H1 (cell line): ENCODE data around the gene PALM. TPM values are rescaled to one million over a fixed set of nuclear protein-coding genes. Genes with fewer than 3 reads are reported as not detected.

Source experiments
- CTCF ChIA-PET: fragments of 300-600 bp; sonication (Branson Sonifier 250); formaldehyde crosslinking; loops from one replicate; lab custom pipeline; 2021; ENCODE audit not compliant: partially characterized antibody; lab: Charles Lee
- POLR2A ChIA-PET: fragments of 300-600 bp; sonication (Branson Sonifier 250); formaldehyde crosslinking; loops from one replicate; lab custom pipeline; 2021; ENCODE audit warnings: inconsistent platforms; ENCODE audit not compliant: partially characterized antibody; lab: Charles Lee
- DNase-seq, 2 experiments: peaks; one replicate each; pipeline versions ENCODE4 v3.0.0 to v3.0.0-alpha.2; 2010 to 2022; ENCODE audit warnings: low spot score in 2 of 2, low read depth in 1 of 2, mixed read lengths in 1 of 2
- FAIRE-seq: peaks from 2 replicates; lab custom pipeline; 2011; peaks lifted over from hg19 to GRCh38; lab: Jason Lieb, UNC
- H2AFZ ChIP-seq: 2 replicates; pipeline ENCODE4 v1.8.1; 2012; ENCODE audit warnings: low read length, inconsistent platforms
- H2AK5ac ChIP-seq: 2 replicates; pipeline ENCODE4 v1.6.1; 2013; ENCODE audit warnings: low read depth, low read length
- H2BK120ac ChIP-seq: replicated peaks from 2 replicates; pipeline ENCODE3; 2013; ENCODE audit warnings: low read depth, low read length, inconsistent platforms
- H2BK12ac ChIP-seq: 2 replicates; pipeline ENCODE4 v1.6.1; 2013; ENCODE audit warnings: low read depth, low read length
- H2BK15ac ChIP-seq: 2 replicates; pipeline ENCODE4 v1.6.1; 2013; ENCODE audit warnings: low read length
- H2BK20ac ChIP-seq: 2 replicates; pipeline ENCODE4 v1.6.1; 2013; ENCODE audit warnings: low read length
- H2BK5ac ChIP-seq: 2 replicates; pipeline ENCODE4 v1.6.1; 2013; ENCODE audit warnings: low read depth, low read length
- H3K14ac ChIP-seq: 2 replicates; pipeline ENCODE4 v1.6.1; 2013; ENCODE audit warnings: inconsistent platforms; ENCODE audit not compliant: insufficient read length
- H3K18ac ChIP-seq: 2 replicates; pipeline ENCODE4 v1.6.1; 2013; ENCODE audit warnings: low read length; ENCODE audit errors: extremely low read depth
- H3K23ac ChIP-seq: 2 replicates; pipeline ENCODE4 v1.6.1; 2013; ENCODE audit warnings: inconsistent platforms; ENCODE audit not compliant: insufficient read length
- H3K23me2 ChIP-seq: 2 replicates; pipeline ENCODE4 v1.6.1; 2013; ENCODE audit warnings: low read depth, low read length
- H3K27ac ChIP-seq: 2 replicates; pipeline ENCODE4 v1.6.1; 2011; ENCODE audit warnings: low read depth, low read length, inconsistent platforms
- H3K27me3 ChIP-seq, 4 experiments: replicated peaks in 1 of 4; 1 replicate in 1 of 4; 2 replicates in 3 of 4; pipeline versions ENCODE4 v1.6.1 to v1.8.1; 2011 to 2013; ENCODE audit warnings: low read length in 3 of 4, mild to moderate bottlenecking in 3 of 4, inconsistent platforms in 2 of 4, mixed read lengths in 2 of 4, moderate library complexity in 1 of 4; ENCODE audit not compliant: control insufficient read depth in 3 of 4, insufficient read depth in 3 of 4; ENCODE audit errors: extremely low read depth in 1 of 4
- H3K36me3 ChIP-seq, 4 experiments: 2 replicates each; pipeline versions ENCODE4 v1.6.1 to v1.8.1; 2011 to 2013; ENCODE audit warnings: mild to moderate bottlenecking in 4 of 4, low read length in 3 of 4, moderate library complexity in 2 of 4, control low read depth in 1 of 4, inconsistent platforms in 1 of 4; ENCODE audit not compliant: insufficient read depth in 4 of 4, control insufficient read depth in 2 of 4
- H3K4ac ChIP-seq: replicated peaks from 2 replicates; pipeline ENCODE3; 2013; ENCODE audit warnings: low read length, low read depth, mixed read lengths, inconsistent platforms; ENCODE audit not compliant: insufficient read length
- H3K4me1 ChIP-seq, 4 experiments: replicated peaks in 1 of 4; 1 replicate in 1 of 4; 2 replicates in 3 of 4; pipeline versions ENCODE4 v1.6.1 to v1.8.1; 2011 to 2013; ENCODE audit warnings: low read length in 3 of 4, inconsistent platforms in 2 of 4, mixed read lengths in 1 of 4; ENCODE audit not compliant: insufficient read depth in 4 of 4, control insufficient read depth in 3 of 4
- H3K4me2 ChIP-seq, 2 experiments: 2 replicates each; pipeline versions ENCODE4 v1.6.1 to v1.8.1; 2011 to 2013; ENCODE audit warnings: low read depth in 2 of 2, low read length in 2 of 2, control low read depth in 1 of 2, inconsistent platforms in 1 of 2, mild to moderate bottlenecking in 1 of 2; ENCODE audit not compliant: insufficient read depth in 1 of 2
- H3K4me3 ChIP-seq, 4 experiments: fragments of 200-600, 300-600 bp in 1 of 4; sonication (generic), shearing (Covaris generic), sonication (Bioruptor Twin) in 1 of 4; 2 replicates each; pipeline versions ENCODE4 v1.5.1 to v1.8.1; 2011 to 2016; ENCODE audit warnings: low read length in 4 of 4, low read depth in 3 of 4, control low read depth in 2 of 4, inconsistent platforms in 2 of 4, mild to moderate bottlenecking in 2 of 4, mixed read lengths in 1 of 4, moderate library complexity in 1 of 4; ENCODE audit not compliant: insufficient read depth in 2 of 4; ENCODE audit errors: extremely low read depth in 1 of 4
- H3K56ac ChIP-seq: replicated peaks from 2 replicates; pipeline ENCODE3; 2013; ENCODE audit warnings: low read depth, mild to moderate bottlenecking, mixed read lengths, low read length, inconsistent platforms; ENCODE audit not compliant: insufficient read length
- H3K79me1 ChIP-seq: 2 replicates; pipeline ENCODE4 v1.6.1; 2013; ENCODE audit warnings: low read depth, low read length, control low read depth
- H3K79me2 ChIP-seq, 2 experiments: 2 replicates each; pipeline versions ENCODE4 v1.6.1 to v1.8.1; 2012 to 2013; ENCODE audit warnings: low read length in 2 of 2, mild to moderate bottlenecking in 2 of 2, inconsistent platforms in 1 of 2; ENCODE audit not compliant: insufficient read depth in 2 of 2, control insufficient read depth in 1 of 2
- H3K9ac ChIP-seq, 4 experiments: replicated peaks in 1 of 4; 1 replicate in 1 of 4; 2 replicates in 3 of 4; pipeline versions ENCODE4 v1.6.1 to v1.8.1; 2011 to 2013; ENCODE audit warnings: low read depth in 3 of 4, low read length in 3 of 4, control low read depth in 2 of 4, mild to moderate bottlenecking in 2 of 4, moderate library complexity in 2 of 4, inconsistent platforms in 1 of 4; ENCODE audit errors: extremely low read depth in 1 of 4
- H3K9me3 ChIP-seq, 2 experiments: 2 replicates each; pipeline versions ENCODE4 v1.6.1 to v1.8.1; 2012 to 2013; ENCODE audit warnings: mild to moderate bottlenecking in 2 of 2, moderate library complexity in 2 of 2, control low read depth in 1 of 2, inconsistent platforms in 1 of 2, low read depth in 1 of 2, low read length in 1 of 2, mixed read lengths in 1 of 2; ENCODE audit not compliant: insufficient read depth in 2 of 2
- H4K20me1 ChIP-seq, 2 experiments: replicated peaks in 1 of 2; 2 replicates each; pipeline versions ENCODE3 to v1.8.1; 2011 to 2013; ENCODE audit warnings: inconsistent platforms in 2 of 2, low read length in 2 of 2, mild to moderate bottlenecking in 1 of 2; ENCODE audit not compliant: insufficient read depth in 2 of 2, control insufficient read depth in 1 of 2
- H4K5ac ChIP-seq: 2 replicates; pipeline ENCODE4 v1.6.1; 2013; ENCODE audit warnings: low read length, low read depth, mixed read lengths, inconsistent platforms; ENCODE audit not compliant: insufficient read length
- H4K8ac ChIP-seq: 2 replicates; pipeline ENCODE4 v1.8.0; 2013; ENCODE audit warnings: mild to moderate bottlenecking, moderate library complexity, low read length, inconsistent platforms; ENCODE audit not compliant: insufficient read depth; ENCODE audit errors: extremely low read depth
- H4K91ac ChIP-seq: replicated peaks from 2 replicates; pipeline ENCODE3; 2013; ENCODE audit warnings: low read length, mixed read lengths, inconsistent platforms; ENCODE audit not compliant: insufficient read length
- CTBP2 ChIP-seq: IDR thresholded peaks from 2 replicates; pipeline ENCODE4 v1.7.0; 2011; ENCODE audit warnings: borderline replicate concordance, mild to moderate bottlenecking, moderate library complexity, mixed read lengths, low read length; ENCODE audit not compliant: insufficient read depth, insufficient read length
- WGBS, 2 experiments: shearing (Covaris generic) in 1 of 2; methylation state at CpG; one replicate each; pipeline versions ENCODE4 v1.1.6 to v1.1.7; 2013 to 2015; ENCODE audit warnings: low lambda C conversion rate in 2 of 2, mixed read lengths in 2 of 2, inconsistent platforms in 1 of 2, low coverage in 1 of 2, missing lambda C conversion rate in 1 of 2; ENCODE audit not compliant: insufficient replicate concordance in 2 of 2, insufficient coverage in 1 of 2, insufficient read length in 1 of 2; ENCODE audit errors: extremely low coverage in 1 of 2, missing lambda C conversion rate in 1 of 2; 5-methylcytosine and 5-hydroxymethylcytosine counted together
- polyA plus RNA-seq, 7 experiments: library from polyadenylated mRNA; depleted of rRNA in 3 of 7; stranded (reverse) in 5 of 7; unstranded in 2 of 7; fragments of >200 nt in 5 of 7; fragments of 200-250 nt in 2 of 7; gene quantifications; 1 replicate in 5 of 7; 2 replicates in 1 of 7; 4 replicates in 1 of 7; pipeline versions ENCODE4 v1.2.1 to v1.2.3, GENCODE V29; 2011 to 2013; ENCODE audit warnings: missing spikeins in 2 of 7, mixed read lengths in 2 of 7
- total RNA-seq: library from RNA; stranded (reverse); fragmentation: NEBNext Ultra II Directional; extraction: Animal tissue kit (Norgen Biotek cat#: 25700); gene quantifications from 2 replicates; pipeline ENCODE4 v1.2.1, GENCODE V29; 2021

Gene PALM
- total and polyA plus RNA-seq, 2 of the 8 experiments (the other 6 are each of a cell fraction or from before 2014, with no cell fraction given) = 5.7 to 16.5 TPM

GRCh38 chr19:677601-678436 lies 30.9 kb upstream of the PALM start:
- H3K27me3 ChIP-seq = peaks cover 0 to 22% (median 10%) of the 10 kb centered on the region in 4 experiments; a peak in 5 of 7 replicates
- peaks cover 0 to 10% (median 1%) of the 10 kb centered on the region in 4 experiments; a peak in 4 of 7 replicates for H3K4me1 ChIP-seq
- no peaks in the 10 kb centered on the region for H3K36me3 ChIP-seq
- H3K56ac ChIP-seq = no peak overlapping the region
- 0 out of 2 replicates have a peak, but pooled peaks cover 3% of the 10 kb centered on the region for H3K79me1 ChIP-seq
- FAIRE-seq (no peak), DNase-seq (no peak)
- no peak overlapping the region for H4K91ac ChIP-seq
- H3K4me3 ChIP-seq = no peak overlapping the region
- H3K14ac ChIP-seq = no peak overlapping the region
- peaks cover 0 to 7% of the 10 kb centered on the region in 2 experiments for H4K20me1 ChIP-seq
- no peak overlapping the region for H2AK5ac ChIP-seq
- H2BK120ac ChIP-seq = no peak overlapping the region
- H3K9ac ChIP-seq = no peak overlapping the region
- no peak overlapping the region for H2BK20ac ChIP-seq
- CTCF ChIA-PET = interaction anchor here (0.6 to 1.2 kb wide), 5 partner anchors 22 to 179 kb away, joined by 3 to 5 read pairs (median 3); no protein-coding TSS in a partner anchor
- no peak overlapping the region for H2AFZ ChIP-seq
- no peak overlapping the region for H3K4ac ChIP-seq
- H3K79me2 ChIP-seq = no peaks in the 10 kb centered on the region
- H4K8ac ChIP-seq = no peak overlapping the region
- no peak overlapping the region for H3K23ac ChIP-seq
- H3K27ac ChIP-seq = no peak overlapping the region
- no peak overlapping the region for H4K5ac ChIP-seq
- H2BK15ac ChIP-seq = no peak overlapping the region
- no peak overlapping the region for H2BK12ac ChIP-seq
- H2BK5ac ChIP-seq = no peak overlapping the region
- H3K4me2 ChIP-seq = no peak overlapping the region
- H3K18ac ChIP-seq = no peak overlapping the region
- POLR2A ChIA-PET = no interaction called here
- 81% methylated on average over 18 of the region's 22 CpGs; no CpG with 5 or more reads in 1 of the 2 experiments for WGBS, 2 experiments
- H3K23me2 ChIP-seq = peaks cover 6% of the 10 kb centered on the region; the same call in 1 of the 2 replicates
- H3K9me3 ChIP-seq = no peaks in the 10 kb centered on the region
- no peak for TF ChIP-seq CTBP2
